ENCODE data around the gene EMID1. TPM values are rescaled to one million over a fixed set of nuclear protein-coding genes. Genes with fewer than 3 reads are reported as not detected.

Gene EMID1
- total RNA-seq, 1 experiment from 2014 or later = 9.6 TPM

DNA sequence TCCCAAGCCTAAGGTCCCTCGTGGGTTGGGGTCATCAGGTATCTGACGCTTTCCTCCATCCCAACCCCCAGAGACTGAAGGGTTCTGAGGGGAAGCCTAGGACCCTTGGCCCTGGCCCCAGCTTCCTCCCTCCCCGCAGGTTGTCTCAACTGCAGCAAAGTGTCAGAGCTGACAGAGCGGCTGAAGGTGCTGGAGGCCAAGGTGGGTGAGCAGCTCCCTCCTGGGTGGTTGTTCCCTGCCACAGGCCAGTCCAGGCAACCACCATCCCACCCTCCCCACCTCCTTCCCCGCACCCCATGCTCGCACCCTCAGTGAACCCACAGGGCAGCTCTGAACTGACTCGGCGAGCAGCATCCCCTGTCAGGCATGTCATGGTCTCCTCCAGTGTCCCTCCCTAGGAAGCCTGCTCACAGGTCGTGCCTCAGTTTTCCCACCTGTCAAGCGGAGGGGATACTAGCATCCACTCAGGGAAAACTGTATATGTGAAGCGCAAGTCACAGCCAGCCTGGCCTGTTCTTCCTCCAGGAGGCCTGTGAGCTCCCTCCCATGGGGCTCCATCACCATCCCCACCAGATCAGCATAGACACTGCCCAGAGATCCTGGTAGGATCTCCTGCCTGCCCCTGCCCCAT lies 20.8 kb downstream of the EMID1 start (continued):
- TF ChIP-seq, protein P1, sequence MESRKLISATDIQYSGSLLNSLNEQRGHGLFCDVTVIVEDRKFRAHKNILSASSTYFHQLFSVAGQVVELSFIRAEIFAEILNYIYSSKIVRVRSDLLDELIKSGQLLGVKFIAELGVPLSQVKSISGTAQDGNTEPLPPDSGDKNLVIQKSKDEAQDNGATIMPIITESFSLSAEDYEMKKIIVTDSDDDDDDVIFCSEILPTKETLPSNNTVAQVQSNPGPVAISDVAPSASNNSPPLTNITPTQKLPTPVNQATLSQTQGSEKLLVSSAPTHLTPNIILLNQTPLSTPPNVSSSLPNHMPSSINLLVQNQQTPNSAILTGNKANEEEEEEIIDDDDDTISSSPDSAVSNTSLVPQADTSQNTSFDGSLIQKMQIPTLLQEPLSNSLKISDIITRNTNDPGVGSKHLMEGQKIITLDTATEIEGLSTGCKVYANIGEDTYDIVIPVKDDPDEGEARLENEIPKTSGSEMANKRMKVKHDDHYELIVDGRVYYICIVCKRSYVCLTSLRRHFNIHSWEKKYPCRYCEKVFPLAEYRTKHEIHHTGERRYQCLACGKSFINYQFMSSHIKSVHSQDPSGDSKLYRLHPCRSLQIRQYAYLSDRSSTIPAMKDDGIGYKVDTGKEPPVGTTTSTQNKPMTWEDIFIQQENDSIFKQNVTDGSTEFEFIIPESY (IDR thresholded peaks at IDR 0.05; ENCODE audit: extremely low read depth, insufficient replicate concordance, low read length) = no peak
- TF ChIP-seq FOSL1 (IDR thresholded peaks at IDR 0.05; ENCODE audit: low read depth) (no peak), ZFX (IDR thresholded peaks at IDR 0.05) (no peak), EZH2phosphoT487 (IDR thresholded peaks at IDR 0.05; ENCODE audit: borderline replicate concordance) (no peak), SIN3A (IDR thresholded peaks at IDR 0.05; ENCODE audit: low read depth) (no peak), POLR2AphosphoS5 (IDR thresholded peaks at IDR 0.05; ENCODE audit: low read depth, low read length) (no peak), ELF1 (IDR thresholded peaks at IDR 0.05; ENCODE audit: borderline replicate concordance, low read depth) (no peak)
- TF ChIP-seq, protein P2, sequence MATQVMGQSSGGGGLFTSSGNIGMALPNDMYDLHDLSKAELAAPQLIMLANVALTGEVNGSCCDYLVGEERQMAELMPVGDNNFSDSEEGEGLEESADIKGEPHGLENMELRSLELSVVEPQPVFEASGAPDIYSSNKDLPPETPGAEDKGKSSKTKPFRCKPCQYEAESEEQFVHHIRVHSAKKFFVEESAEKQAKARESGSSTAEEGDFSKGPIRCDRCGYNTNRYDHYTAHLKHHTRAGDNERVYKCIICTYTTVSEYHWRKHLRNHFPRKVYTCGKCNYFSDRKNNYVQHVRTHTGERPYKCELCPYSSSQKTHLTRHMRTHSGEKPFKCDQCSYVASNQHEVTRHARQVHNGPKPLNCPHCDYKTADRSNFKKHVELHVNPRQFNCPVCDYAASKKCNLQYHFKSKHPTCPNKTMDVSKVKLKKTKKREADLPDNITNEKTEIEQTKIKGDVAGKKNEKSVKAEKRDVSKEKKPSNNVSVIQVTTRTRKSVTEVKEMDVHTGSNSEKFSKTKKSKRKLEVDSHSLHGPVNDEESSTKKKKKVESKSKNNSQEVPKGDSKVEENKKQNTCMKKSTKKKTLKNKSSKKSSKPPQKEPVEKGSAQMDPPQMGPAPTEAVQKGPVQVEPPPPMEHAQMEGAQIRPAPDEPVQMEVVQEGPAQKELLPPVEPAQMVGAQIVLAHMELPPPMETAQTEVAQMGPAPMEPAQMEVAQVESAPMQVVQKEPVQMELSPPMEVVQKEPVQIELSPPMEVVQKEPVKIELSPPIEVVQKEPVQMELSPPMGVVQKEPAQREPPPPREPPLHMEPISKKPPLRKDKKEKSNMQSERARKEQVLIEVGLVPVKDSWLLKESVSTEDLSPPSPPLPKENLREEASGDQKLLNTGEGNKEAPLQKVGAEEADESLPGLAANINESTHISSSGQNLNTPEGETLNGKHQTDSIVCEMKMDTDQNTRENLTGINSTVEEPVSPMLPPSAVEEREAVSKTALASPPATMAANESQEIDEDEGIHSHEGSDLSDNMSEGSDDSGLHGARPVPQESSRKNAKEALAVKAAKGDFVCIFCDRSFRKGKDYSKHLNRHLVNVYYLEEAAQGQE (IDR thresholded peaks at IDR 0.05; ENCODE audit: low read depth) = no peak
